Activated T-helper 2 cell treated with anti-CD3 and anti-CD28 coated beads, Interferon-gamma antibody, Interleukin-2, Interleukin-4, amounts not matched to agents 10 μg/mL and 5 μg/mL and 100 μg/mL, durations not matched to agents 14 hours and 24 hours and 36 hours (primary cell): ENCODE measurements around the gene GLP2R. TPM values are rescaled to one million over a fixed set of nuclear protein-coding genes. Genes with fewer than 3 reads are reported as not detected.

Source experiments
- DNase-seq: peaks from one replicate; pipeline ENCODE4 v3.0.0; 2021; ENCODE audit warnings: low spot score
- H3K27ac Mint-ChIP-seq: one replicate; pipeline ENCODE4 v1.8.0; 2021; ENCODE audit warnings: mixed read lengths
- H3K27me3 Mint-ChIP-seq: one replicate; pipeline ENCODE4 v1.8.0; 2021; ENCODE audit warnings: low read depth, mixed read lengths
- H3K36me3 Mint-ChIP-seq: one replicate; pipeline ENCODE4 v1.8.0; 2021; ENCODE audit warnings: low read depth, mixed read lengths
- H3K4me1 Mint-ChIP-seq: one replicate; pipeline ENCODE4 v1.8.0; 2021; ENCODE audit warnings: low read depth, mixed read lengths
- H3K4me3 Mint-ChIP-seq: one replicate; pipeline ENCODE4 v1.8.0; 2021; ENCODE audit warnings: low read depth, mild to moderate bottlenecking, moderate library complexity, mixed read lengths
- H3K9me3 Mint-ChIP-seq: one replicate; pipeline ENCODE4 v1.8.0; 2021; ENCODE audit warnings: mixed read lengths
- intact Hi-C: fragments of 100-400 bp; cut with micrococcal nuclease; formaldehyde crosslinking; loops from one replicate; pipeline ENCODE4 v1.15.1; 2023
- total RNA-seq: library from RNA; stranded (reverse); gene quantifications from 2 replicates; pipeline ENCODE4 v1.2.3, GENCODE V29; 2022

The GLP2R gene
- total RNA-seq, 1 donor from 2014 or later, result not detected

DNA sequence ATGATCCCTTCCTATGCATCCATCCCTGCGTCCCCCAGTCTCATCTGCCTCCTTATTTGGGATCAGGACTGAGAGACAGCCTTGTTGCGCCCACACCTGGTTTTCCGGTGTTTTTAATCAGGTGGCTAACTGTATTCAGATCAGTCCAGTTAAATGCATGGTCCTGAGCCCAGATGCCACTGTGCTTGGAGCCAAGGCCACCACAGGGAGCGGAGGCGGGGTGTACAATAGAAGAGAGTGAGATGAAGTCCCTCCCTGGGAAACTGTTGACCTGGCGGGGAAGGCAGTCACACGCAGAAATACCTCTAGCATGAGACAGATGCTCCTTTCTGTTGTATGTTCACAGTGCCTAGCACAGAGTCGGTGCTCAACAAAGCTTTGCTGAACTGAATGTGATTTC is 73.1 kb downstream of the GLP2R start:
- no peaks in the 10 kb centered on the region for H3K27me3 Mint-ChIP-seq
- intact Hi-C loops, result no loop called here

DNA sequence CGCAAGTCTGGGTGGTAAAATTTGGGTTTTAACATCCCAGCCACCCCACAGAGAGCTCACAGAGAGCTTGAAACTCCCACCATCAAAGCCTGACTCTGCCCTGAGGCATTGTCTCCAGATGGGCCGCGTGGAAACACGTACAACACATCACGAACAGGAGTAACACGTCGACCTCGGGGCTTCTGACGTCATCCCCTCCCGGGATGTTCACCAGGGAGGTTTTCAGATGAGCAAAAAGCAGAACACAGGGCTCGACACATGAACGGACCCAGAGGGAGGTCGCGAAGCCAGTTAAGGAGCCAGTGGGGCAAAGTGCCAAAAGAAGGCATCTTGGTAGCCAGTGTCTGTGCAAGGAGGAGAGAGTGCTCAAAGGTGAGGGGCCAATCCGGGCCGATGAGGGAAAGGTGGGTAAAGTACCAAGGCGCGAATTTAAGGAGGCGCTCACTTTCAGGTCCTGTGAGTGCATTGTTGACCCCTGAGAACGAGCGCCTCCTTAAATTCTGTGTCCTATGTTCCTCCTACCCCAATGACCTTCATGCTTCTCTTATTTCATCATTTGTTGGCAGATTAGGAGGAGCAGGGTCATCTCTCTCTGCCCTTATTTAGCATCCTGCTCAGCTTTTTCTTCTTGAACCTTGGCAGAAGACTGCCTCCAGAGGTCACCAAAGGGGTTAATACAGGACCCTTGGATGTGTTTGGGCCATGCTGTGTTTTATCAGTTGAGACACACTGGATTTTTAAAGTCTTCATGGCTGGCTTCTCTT is 73.7 kb downstream of the GLP2R start:
- H3K36me3 Mint-ChIP-seq, result no peaks in the 10 kb centered on the region
- no peak overlapping the region for H3K4me3 Mint-ChIP-seq
- no peak for DNase-seq
- no peaks in the 10 kb centered on the region for H3K9me3 Mint-ChIP-seq
- no peak overlapping the region for H3K27ac Mint-ChIP-seq
- H3K27me3 Mint-ChIP-seq, result no peaks in the 10 kb centered on the region
- H3K4me1 Mint-ChIP-seq, result no peaks in the 10 kb centered on the region
- intact Hi-C loops, result no loop called here

More for the DNA sequence above, 73.1 kb downstream of the GLP2R start:
- no peak overlapping the region for H3K27ac Mint-ChIP-seq
- H3K4me3 Mint-ChIP-seq, result no peak overlapping the region
- no peaks in the 10 kb centered on the region for H3K36me3 Mint-ChIP-seq
- H3K4me1 Mint-ChIP-seq, result no peaks in the 10 kb centered on the region
- no peak for DNase-seq
- no peaks in the 10 kb centered on the region for H3K9me3 Mint-ChIP-seq

DNA sequence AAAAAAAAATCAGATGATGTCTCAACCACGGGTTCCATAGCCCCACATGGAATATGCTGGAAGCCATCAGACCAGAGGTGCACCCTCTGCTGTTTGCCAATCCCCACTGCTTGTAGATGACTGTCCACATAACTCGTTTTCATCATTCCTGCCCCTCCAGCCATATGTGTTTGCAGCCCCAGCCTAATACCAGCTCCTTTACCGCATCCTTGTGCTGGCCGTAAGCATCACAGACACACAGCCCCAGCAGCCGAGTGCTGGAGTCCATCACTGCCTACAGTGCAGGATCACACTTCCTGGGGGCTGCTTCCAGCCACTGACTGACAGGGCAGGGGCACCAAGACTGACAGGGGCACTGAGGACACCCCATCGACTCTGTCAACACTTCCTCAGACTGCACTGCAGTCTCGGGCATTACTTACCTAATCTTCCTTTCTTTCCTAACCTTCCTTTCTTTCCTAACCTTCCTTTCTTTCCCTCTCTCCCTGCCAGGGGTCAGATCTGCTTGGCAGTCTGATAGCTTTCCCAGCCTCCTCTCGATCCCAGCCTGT is 74.4 kb downstream of the GLP2R start:
- no peaks in the 10 kb centered on the region for H3K4me1 Mint-ChIP-seq
- H3K27ac Mint-ChIP-seq, result no peak overlapping the region
- DNase-seq, result no peak
- H3K9me3 Mint-ChIP-seq, result no peaks in the 10 kb centered on the region
- no peaks in the 10 kb centered on the region for H3K36me3 Mint-ChIP-seq
- no peak overlapping the region for H3K4me3 Mint-ChIP-seq
- H3K27me3 Mint-ChIP-seq, result no peaks in the 10 kb centered on the region
- intact Hi-C loops, result no loop called here

DNA sequence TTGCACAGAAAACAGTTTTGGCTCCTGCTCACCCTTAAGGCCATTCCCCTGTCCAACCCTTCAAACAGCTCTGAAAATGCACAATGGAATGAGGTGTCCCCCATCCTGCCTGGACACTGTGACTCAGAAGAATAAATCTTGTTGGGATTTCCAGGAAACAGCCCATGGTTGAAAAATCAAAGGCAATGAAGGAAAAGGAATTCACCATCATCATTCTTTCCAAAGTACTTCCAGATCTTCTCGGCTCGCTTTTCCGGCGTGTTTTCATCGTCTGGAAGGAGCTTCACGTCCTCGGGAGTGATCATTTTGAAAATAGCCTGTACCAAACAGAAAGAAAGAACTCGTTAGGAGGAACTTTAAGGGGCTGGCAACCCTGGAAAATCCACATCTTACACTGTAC is 75.1 kb downstream of the GLP2R start:
- intact Hi-C loops, result no loop called here
- H3K9me3 Mint-ChIP-seq, result no peaks in the 10 kb centered on the region
- H3K4me1 Mint-ChIP-seq, result no peaks in the 10 kb centered on the region
- H3K4me3 Mint-ChIP-seq, result no peak overlapping the region
- H3K27me3 Mint-ChIP-seq, result no peaks in the 10 kb centered on the region
- no peaks in the 10 kb centered on the region for H3K36me3 Mint-ChIP-seq
- DNase-seq, result no peak
- no peak overlapping the region for H3K27ac Mint-ChIP-seq

DNA sequence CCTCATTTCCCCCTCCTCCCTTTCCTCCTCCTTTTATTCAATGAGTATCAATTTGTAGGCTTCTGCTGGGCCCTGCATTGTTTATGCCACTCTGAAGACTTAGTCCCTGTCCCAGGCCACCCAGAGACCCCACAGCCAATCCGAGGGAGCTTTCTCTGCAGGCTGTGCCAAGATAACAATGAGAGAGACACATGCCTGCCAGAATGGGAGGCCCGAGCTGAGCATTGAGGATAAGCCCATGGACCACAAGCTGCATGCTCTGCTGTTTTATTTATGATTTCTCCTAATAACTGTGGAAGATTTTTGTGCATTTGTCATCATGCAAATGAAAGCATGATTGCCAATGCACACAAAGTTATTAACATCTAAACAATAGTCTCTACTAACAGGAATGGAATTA is 76.4 kb downstream of the GLP2R start:
- no peak for DNase-seq
- Mint-ChIP-seq H3K4me3 (no peak overlapping the region), H3K9me3 (no peaks in the 10 kb centered on the region), H3K4me1 (no peaks in the 10 kb centered on the region), H3K36me3 (no peaks in the 10 kb centered on the region), H3K27me3 (no peaks in the 10 kb centered on the region), H3K27ac (no peak overlapping the region)
- intact Hi-C loops, result no loop called here

DNA sequence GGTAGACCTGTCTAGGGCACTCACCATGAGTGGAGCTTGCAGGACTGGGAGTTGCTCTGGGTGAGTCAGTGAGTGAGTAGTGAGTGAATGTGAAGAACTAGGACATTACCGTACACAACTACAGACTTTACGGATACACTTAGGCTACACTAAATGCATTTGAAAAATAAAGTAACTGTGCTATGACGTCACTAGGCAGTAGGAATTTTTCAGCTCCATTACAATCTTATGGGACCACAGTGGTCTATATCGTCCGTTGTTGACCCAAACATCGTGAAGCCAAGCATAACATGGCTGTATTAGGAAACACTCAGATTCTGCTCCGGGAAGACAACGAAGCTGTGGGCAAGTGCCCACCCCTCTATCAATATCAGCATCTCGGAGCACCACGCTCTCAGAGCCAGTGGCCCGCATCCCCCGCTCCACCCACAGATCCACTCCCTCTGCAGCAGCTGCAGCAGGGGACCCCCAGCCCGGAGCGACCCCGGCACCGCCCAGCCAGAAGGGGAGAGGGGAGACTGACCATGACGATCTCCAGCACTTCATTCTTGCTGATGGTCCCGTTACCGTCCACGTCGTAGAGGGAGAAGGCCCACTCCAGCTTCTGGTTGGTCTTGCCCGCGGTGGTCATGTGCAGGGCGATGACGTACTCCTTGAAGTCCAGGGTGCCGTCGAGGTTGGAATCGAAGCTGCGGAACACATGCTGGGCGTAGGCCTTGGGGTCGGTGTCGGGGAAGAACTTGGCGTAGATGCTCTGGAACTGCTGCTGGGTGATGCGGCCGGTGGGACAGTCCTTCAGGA is 78.8 kb downstream of the GLP2R start:
- no peaks in the 10 kb centered on the region for H3K27me3 Mint-ChIP-seq

DNA sequence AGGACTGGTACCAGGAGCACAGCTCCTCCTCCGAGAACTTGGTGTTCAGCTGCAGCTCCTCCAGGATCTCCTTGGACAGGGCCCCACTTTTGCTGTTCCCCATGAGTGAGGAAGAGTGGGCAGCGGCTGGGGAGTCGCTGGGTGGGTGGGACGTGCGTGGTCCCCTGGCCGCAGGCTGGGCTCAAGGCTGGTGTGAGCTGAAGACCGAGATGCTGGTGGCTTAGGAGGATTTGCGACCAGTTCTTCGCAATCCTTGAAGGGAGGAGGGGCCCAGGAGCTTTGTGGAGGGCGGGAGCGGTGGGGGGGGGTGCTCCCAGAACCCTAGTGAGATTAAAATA is 79.3 kb downstream of the GLP2R start, which contains the start of gene RCVRN:
TSS of gene RCVRN (minus strand) at position 194 of the 338 bp plus-strand sequence. CDS start at position 103, 91 bp downstream.
- Mint-ChIP-seq H3K27me3 (no peaks in the 10 kb centered on the region), H3K36me3 (no peaks in the 10 kb centered on the region), H3K9me3 (no peaks in the 10 kb centered on the region), H3K4me1 (no peaks in the 10 kb centered on the region), H3K27ac (no peak within 1 kb of the TSS), H3K4me3 (no peak within 1 kb of the TSS)
- intact Hi-C loops, result no loop called here
- no peak for DNase-seq

More for the DNA sequence above, 78.8 kb downstream of the GLP2R start:
- H3K27ac Mint-ChIP-seq, result no peak overlapping the region
- intact Hi-C loops, result no loop called here
- H3K36me3 Mint-ChIP-seq, result no peaks in the 10 kb centered on the region
- no peak for DNase-seq
- no peaks in the 10 kb centered on the region for H3K9me3 Mint-ChIP-seq
- H3K4me3 Mint-ChIP-seq, result no peak overlapping the region
- H3K4me1 Mint-ChIP-seq, result no peaks in the 10 kb centered on the region

DNA sequence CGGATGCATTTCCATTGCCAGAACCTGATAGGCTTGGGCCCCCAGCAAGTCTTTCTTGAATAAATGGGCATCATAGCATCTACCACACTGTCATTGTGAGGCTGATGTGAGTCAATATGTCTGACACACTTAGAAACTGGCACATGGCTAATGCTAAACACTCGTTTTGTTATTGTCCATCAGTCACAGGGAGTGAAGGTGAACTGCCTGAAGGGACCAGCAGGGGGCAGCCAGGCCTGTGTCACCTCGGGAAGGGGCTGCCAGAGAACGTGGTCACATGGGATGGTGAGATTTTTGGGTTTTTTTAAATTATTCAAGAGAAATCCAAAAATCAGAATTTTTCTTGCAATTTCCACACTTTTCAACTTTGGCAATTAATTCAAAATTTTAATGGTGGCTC is 80.2 kb downstream of the GLP2R start:
- H3K4me1 Mint-ChIP-seq, result no peaks in the 10 kb centered on the region
- H3K9me3 Mint-ChIP-seq, result no peaks in the 10 kb centered on the region
- no peak for DNase-seq
- no peaks in the 10 kb centered on the region for H3K27me3 Mint-ChIP-seq
- no peak overlapping the region for H3K4me3 Mint-ChIP-seq
- intact Hi-C loops, result no loop called here
- H3K27ac Mint-ChIP-seq, result no peak overlapping the region
- no peaks in the 10 kb centered on the region for H3K36me3 Mint-ChIP-seq

DNA sequence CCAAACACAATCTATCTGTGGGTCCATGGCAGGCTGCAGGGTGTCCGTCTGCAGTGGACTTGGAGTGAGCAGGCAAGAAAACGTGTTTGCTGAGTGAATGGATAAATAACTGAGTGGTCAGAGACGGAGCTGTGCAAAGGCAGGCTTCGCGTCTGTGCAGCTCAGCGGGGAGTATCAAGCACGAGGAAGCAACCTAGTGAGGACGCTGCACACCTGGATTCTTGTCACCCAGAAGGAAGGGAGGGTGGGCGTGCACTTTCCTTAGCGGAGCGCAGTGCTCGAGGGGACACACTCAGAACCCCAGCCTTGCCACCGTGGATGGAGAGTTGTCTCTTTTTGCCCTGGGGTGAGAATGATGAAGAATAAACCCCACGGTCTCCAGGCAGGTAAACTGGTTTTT is 80.9 kb downstream of the GLP2R start:
- Mint-ChIP-seq H3K36me3 (no peaks in the 10 kb centered on the region), H3K27ac (no peak overlapping the region), H3K4me3 (no peak overlapping the region), H3K9me3 (no peaks in the 10 kb centered on the region), H3K27me3 (no peaks in the 10 kb centered on the region), H3K4me1 (no peaks in the 10 kb centered on the region)
- intact Hi-C loops, result no loop called here
- no peak for DNase-seq

DNA sequence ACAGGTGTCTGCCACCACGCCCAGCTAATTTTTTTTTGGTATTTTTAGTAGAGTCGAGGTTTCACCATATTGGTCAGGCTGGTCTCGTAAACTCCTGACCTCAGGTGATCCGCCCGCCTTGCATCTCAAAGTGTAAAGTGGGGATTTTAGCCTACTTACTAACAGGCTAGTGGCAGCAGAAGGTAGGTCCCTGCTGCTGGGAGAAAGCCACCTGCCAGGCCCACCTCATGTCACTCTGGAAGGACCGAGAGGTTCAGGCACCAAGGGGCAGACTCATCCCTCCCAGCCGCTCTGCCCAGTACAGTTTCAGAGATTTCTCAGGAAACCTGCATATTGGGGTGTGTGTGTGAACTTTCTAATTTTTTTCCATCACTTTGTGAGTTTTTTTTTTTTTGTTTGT is 81.4 kb downstream of the GLP2R start:
- intact Hi-C loops, result no loop called here
- H3K36me3 Mint-ChIP-seq, result no peaks in the 10 kb centered on the region
- no peaks in the 10 kb centered on the region for H3K4me1 Mint-ChIP-seq
- no peak for DNase-seq
- no peak overlapping the region for H3K4me3 Mint-ChIP-seq
- no peak overlapping the region for H3K27ac Mint-ChIP-seq
- H3K9me3 Mint-ChIP-seq, result no peaks in the 10 kb centered on the region
- H3K27me3 Mint-ChIP-seq, result no peaks in the 10 kb centered on the region

DNA sequence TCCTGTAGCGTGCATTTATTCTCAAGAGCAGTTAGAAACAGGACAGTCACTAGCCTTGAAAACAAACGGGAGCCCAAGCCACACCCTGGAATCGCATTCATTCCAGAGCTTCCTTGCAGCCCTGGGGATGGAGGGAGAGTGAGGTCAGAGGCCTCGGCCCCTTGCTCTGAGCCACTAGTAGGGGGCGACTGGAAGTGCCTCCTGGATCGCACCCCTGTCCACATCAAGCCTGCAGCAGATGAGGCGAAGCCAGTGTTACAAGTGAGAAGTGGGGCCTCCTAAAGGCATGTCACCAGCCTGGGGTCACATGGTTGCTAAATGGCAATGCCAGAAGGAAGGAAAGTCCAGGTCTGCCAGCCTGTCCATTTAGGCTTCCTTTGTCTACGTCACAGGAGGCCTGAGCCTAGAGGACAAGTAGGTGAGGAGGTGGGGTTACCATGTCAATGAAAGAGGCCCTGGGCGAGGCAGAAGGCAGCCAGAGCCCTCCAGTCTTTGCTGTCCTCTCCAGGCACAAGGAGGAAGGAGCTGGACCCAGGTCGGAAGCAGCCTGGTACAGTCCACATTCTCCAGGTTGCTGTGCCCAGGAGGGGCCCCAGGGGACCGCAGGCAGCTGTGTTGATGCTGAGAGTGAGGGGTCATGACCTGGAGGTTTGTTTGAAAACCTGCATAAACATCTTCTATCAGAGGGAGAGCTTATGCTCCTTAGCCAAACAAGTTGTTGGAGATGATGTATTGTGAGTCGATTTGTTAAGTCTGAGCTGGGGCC is 82.3 kb downstream of the GLP2R start:
- Mint-ChIP-seq H3K36me3 (no peaks in the 10 kb centered on the region), H3K27me3 (no peaks in the 10 kb centered on the region), H3K4me3 (no peak overlapping the region), H3K27ac (no peak overlapping the region), H3K9me3 (no peaks in the 10 kb centered on the region), H3K4me1 (no peaks in the 10 kb centered on the region)
- intact Hi-C loops, result no loop called here
- DNase-seq, result no peak

DNA sequence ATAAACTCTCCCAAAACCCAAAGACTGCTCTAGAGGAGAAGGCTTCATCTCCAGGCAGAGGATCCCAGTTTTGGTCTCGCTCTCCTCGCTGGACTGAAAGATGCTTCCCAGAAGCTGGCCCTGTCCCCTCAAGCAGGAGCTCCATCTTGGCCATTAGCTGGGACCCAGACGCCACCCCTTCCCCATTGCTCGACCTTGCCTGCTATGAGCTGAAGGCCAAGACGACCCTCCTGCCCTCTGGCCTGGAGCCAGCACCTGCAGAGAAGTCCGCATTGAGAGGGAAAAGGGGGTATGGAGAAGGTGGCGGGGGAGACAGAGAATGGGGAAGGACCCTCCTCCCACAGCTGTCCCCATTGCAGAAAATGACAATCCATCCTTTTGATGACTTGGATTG is 82.9 kb downstream of the GLP2R start:
- Mint-ChIP-seq H3K4me1 (no peaks in the 10 kb centered on the region), H3K27ac (no peak overlapping the region), H3K27me3 (no peaks in the 10 kb centered on the region), H3K4me3 (no peak overlapping the region), H3K9me3 (no peaks in the 10 kb centered on the region), H3K36me3 (no peaks in the 10 kb centered on the region)
- intact Hi-C loops, result no loop called here
- DNase-seq, result no peak
